A549 treated with Mapracorat at 1 μM for 4 hours (cell line): ENCODE results near the gene ZNF70. TPM values are rescaled to one million over a fixed set of nuclear protein-coding genes. Genes with fewer than 3 reads are reported as not detected.

Experiments
- total RNA-seq: library from RNA; stranded (reverse); fragments of 200-300 nt; extraction: Qiagen RNA extraction; gene quantifications from 5 replicates; pipeline ENCODE4 v1.2.3, GENCODE V29; 2022

ZNF70 gene
- total RNA-seq, result 0.83 to 1.1 TPM (median 1.00 TPM) in 5 replicates

DNA sequence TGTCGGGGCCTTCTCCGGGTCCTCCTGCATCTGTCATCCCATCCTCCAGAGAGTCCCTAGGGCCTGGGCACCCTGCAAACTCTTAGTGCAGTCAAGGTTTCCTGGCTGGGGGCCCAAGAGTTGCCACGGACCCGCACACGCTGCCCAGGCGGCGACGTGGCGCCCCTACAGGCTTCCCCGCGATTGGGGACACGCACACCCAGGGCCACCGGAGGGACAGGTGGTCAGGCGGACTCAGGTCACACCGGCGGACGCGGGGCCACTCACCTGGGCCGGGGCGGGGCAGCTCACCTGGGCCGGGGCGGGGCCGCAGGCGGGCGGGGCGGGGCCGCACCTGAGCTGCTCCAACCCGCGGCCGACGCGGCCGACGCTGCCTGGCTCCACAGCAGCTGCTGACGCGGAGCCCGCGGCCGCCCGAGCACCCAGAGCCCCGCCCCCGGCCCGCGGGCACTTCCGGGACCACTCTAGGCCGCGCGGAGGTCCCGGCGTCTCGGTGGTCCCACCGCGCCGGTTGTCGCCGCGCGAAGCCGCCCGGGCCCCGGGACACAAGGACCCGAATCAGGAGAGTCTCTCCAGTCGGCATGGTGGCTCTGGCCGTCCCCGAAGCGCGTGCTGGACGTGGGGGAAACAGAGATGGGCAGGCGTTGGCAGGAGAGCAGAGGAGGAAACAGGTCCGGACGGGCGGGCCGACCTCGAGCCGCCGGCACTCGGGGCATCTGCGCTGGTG is at the start of gene ZNF70:
TSS of gene ZNF70 (minus strand) at position 399 of the 727 bp plus-strand sequence. CDS start 5,972 bp downstream, outside the sequence.

DNA sequence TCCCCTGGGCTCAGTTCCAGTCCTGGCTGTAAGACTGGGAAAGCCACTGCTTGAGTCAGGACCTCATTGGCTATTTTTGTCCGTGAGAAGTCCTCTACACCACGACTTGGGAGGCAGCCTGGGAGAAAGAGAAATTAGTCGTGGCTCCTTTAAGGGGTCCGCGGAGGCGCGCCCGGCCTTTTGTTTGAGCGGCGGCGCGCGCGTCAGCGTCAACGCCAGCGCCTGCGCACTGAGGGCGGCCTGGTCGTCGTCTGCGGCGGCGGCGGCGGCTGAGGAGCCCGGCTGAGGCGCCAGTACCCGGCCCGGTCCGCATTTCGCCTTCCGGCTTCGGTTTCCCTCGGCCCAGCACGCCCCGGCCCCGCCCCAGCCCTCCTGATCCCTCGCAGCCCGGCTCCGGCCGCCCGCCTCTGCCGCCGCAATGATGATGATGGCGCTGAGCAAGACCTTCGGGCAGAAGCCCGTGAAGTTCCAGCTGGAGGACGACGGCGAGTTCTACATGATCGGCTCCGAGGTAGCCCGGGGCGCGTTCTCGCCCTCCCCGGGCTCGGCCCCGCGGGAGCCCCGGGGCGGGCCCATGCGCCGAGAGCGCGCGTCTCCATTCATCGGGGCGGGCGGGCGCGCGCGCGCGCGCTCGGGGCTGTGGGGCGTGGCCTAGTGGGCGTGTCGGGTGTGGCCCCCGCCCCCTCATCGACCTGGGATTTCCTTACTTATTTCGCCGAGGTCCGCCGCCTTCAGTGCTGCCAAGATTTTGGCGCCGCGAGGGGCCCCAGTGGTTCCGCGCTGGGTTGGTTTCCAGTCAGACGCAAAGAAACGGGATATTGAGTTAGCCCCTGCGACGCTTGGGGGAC is 36.1 kb upstream of the ZNF70 start, which contains the start of gene SMARCB1:
TSS of gene SMARCB1 (plus strand) at position 215 of the 848 bp plus-strand sequence. CDS start at position 419, 204 bp downstream.

GRCh38 chr22:23772649-23773473 is 21.9 kb upstream of the ZNF70 start, which contains the start of gene MMP11:
TSS of gene MMP11 (plus strand) at chr22:23772849. CDS start at chr22:23772871, 22 bp downstream.

DNA sequence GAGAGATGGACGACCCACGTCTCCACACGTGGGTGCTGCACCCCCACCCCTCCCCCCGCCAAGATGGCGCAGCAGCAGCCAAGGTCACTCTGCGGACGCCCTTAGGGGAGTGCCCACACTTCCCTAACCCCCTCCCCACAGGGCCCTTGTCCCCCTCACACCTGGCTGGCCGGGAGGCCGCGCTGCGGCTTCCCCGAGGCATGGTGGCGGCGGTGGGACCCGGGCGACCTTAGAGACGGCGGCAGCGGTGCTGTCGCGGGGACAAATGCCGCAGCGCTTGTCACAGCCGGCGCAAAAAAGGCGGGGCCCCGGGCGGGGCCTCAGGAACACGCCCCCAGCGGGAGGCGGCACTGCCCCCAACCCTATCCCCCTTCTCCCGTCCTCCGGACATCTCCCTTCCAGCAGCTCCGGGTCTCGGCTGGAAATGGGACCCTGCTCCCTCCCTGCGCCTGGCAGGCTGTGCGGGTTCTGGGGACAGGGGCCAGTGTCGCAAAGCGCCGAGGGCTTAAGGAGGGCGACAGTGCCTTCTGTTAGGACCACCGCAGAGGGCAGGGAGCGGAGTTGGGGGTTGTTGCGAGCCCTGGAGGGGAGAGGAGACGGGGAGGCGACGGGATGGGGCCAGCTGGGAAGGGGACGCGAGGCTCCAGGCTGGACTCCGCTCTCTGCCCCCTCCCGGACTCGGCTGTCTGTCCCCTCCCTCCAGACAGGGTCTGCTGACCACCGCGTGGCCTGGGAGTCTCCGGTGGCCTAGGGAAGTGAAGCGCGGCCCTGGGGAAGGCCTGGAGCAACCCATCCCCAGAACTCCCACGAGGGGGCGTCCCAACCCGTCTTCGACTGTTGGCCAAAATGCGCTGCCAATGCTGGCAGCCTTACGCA is 17.0 kb upstream of the ZNF70 start, which contains the start of gene CHCHD10:
TSS of gene CHCHD10 (minus strand) at position 300 of the 876 bp plus-strand sequence. CDS start at position 202, 98 bp downstream.

GRCh38 chr22:23762842-23763578 is 12.1 kb upstream of the ZNF70 start, which contains the start of gene C22orf15:
TSS of gene C22orf15 (plus strand) at chr22:23762990. CDS start at chr22:23763307, 317 bp downstream.

DNA sequence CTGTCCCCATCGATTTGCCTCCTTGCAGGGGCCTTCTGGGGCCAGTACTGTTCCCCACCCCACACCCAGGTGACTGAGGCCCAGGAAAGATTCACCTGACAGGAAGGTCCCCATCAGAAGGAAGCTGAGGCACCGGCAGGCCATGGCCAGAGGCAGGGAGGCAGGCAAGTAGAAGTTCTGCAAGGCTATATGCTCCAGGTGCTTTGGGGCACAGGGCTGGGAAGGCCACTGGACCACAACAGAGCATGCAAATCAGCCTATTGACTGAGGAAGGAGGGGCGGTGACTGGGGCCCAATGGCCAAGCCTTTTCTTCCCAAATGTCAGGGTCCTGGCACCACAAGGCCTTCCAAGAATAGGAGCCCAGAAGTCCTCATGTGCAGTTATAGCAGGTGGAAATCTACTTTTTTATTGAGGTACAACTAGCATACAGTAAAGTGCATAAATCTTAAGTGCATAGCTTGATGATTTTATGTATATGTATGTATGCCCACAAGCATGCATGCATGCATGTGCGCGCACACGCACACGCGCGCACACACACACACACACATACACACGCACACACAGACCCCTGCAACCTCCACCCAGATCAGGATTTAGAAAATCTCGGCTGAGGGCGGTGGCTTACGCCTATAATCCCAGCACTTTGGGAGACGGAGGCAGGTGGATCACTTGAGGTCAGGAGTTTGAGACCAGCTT is 3.5 kb upstream of the ZNF70 start, which contains the start of gene VPREB3:
TSS of gene VPREB3 (minus strand) at position 206 of the 700 bp plus-strand sequence. CDS start at position 144, 62 bp downstream.

DNA sequence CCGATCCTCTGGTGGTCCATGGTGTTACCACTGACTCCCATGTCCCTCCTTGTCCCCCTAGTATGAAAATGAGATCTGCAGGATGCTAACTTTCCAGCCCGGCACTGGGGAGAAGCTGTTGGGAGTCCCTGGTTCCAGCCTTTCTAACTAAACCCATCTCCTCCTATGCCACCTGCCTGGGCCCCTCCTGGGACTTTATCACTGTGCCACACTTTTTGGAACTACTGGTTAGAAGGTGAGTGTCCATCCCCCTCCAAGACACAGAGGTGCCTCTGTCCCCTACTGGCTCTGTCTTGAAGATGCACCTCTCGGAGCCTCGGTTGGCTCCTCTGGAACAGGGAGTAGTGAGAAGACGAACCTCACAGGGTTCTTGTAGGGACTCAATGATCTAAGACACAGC is 60.2 kb downstream of the ZNF70 start, which contains the start of gene RGL4:
TSS of gene RGL4 (plus strand) at position 301 of the 400 bp plus-strand sequence. CDS start 1,018 bp downstream, outside the sequence.

Other genes with a start within 250 kb of the ZNF70 start
- not detected in 5 replicates for gene IGLL1, start 170.8 kb downstream of the ZNF70 start, total RNA-seq
- gene DRICH1, start 118.8 kb downstream of the ZNF70 start, total RNA-seq, result 0.18 to 0.46 TPM (median 0.22 TPM) in 3 of 5 replicates, not detected in the others
- not detected in 5 replicates for gene RGL4, start 60.1 kb downstream of the ZNF70 start, total RNA-seq
- gene VPREB3, start 3.3 kb upstream of the ZNF70 start, total RNA-seq, result 0.34 to 1.3 TPM (median 0.73 TPM) in 4 of 5 replicates, not detected in the other
- not detected in 5 replicates for gene C22orf15, start 11.9 kb upstream of the ZNF70 start, total RNA-seq
- 82.4 to 195 TPM (median 176 TPM) in 5 replicates for gene CHCHD10, start 16.9 kb upstream of the ZNF70 start, total RNA-seq
- gene MMP11, start 21.7 kb upstream of the ZNF70 start, total RNA-seq, result 0.08 to 0.43 TPM (median 0.27 TPM) in 5 replicates
- 50.1 to 53.5 TPM (median 52.8 TPM) in 5 replicates for gene SMARCB1, start 35.9 kb upstream of the ZNF70 start, total RNA-seq
- 0.32 to 0.66 TPM (median 0.52 TPM) in 5 replicates for gene DERL3, start 87.9 kb upstream of the ZNF70 start, total RNA-seq
- 8.6 to 10.7 TPM (median 10.0 TPM) in 5 replicates for gene SLC2A11, start 106.8 kb upstream of the ZNF70 start, total RNA-seq
- gene MIF, start 143.3 kb upstream of the ZNF70 start, total RNA-seq, result 518 to 960 TPM (median 932 TPM) in 5 replicates
- 0.28 to 0.43 TPM (median 0.39 TPM) in 5 replicates for gene GSTT2B, start 210.1 kb upstream of the ZNF70 start, total RNA-seq
- gene DDTL, start 215.8 kb upstream of the ZNF70 start, total RNA-seq, result 1.6 to 2.1 TPM (median 1.9 TPM) in 5 replicates
- 116 to 169 TPM (median 161 TPM) in 5 replicates for gene DDT, start 223.3 kb upstream of the ZNF70 start, total RNA-seq
- gene GSTT2, start 229.0 kb upstream of the ZNF70 start, total RNA-seq, result 0.27 TPM in 1 of 5 replicates, not detected in the others